GM19438 (cell line): ENCODE data around the gene SYPL1.

Source experiments
- ATAC-seq: cut with Tn5 transposase; IDR thresholded peaks from one replicate; pipeline ENCODE4 v1.9.1; 2021; ENCODE audit warnings: low read depth; ENCODE audit not compliant: unreplicated experiment

SYPL1 gene

DNA sequence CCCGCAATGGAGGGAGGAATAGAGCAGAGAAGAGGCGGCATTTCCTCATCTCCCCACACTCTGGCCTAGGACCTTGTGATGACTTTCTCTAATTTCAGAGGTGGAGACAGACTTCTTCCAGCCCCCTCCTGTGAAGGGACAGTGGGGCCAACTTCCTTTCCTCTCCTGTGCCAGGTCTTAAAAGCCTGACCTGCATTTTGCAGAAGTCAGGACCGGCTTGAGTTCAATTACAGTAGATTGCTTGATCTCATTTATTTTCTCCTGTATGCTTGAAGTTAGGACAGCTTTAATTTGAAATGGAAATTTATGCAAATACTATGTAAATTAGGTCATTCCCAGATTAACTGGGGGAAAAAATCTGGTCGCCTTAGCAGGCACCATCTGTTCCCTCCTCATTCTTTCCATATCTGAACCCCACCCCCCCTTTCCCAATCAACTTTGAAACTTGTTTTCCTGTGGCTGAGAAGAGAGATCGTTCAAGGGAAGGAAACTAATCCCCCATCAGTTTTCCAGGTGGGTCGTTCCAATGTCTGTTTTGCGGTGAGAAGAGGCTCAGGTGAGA is 57.1 kb downstream of the SYPL1 start:
- no peak for ATAC-seq

GRCh38 chr7:106054156-106054910 is 57.8 kb downstream of the SYPL1 start:
- ATAC-seq: no peak

DNA sequence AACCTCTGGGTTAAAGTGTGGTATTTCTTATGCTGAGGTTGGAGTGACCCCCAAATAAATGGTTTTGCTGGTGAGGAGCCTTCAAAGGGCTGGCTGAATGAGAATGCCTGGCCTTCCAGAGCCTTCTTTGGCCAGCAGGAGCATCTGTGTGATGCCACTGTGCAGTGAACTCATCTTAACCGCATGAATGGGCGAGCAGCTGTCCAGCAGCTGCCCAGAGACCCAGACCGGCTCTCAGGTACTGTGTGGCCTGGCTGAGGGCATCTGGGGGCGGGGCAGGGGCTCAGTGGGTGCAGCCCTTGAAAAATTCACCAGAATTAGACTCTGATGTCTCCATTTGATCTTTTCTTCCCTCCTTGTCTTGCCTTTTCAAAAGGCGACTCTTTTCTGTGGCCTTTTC is 59.0 kb downstream of the SYPL1 start:
- ATAC-seq: no peak

DNA sequence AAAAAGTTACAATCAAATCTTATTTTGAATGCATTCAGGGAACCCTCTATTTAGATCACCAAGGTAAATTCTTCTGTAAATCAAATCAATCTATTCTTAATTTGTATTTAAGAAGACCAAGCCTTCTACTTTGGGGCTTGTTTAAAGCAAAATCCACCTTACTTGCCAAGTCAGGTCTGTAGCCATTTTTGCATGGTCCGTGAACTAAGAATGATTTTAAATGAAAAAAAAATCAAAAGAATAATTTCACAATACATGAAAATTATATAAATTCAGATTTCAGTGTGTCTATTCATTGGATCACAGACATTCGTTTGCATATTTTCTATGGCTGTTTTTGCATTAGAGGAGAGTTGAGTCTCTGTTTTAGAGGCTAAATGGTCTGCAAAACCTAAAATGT is 59.4 kb downstream of the SYPL1 start:
- no peak for ATAC-seq

- ATAC-seq: no peak
Measured at GRCh38 chr7:106050746-106051117, 61.4 kb downstream of the SYPL1 start.

- no peak for ATAC-seq
Measured at GRCh38 chr7:106050002-106050745, 61.9 kb downstream of the SYPL1 start.

DNA sequence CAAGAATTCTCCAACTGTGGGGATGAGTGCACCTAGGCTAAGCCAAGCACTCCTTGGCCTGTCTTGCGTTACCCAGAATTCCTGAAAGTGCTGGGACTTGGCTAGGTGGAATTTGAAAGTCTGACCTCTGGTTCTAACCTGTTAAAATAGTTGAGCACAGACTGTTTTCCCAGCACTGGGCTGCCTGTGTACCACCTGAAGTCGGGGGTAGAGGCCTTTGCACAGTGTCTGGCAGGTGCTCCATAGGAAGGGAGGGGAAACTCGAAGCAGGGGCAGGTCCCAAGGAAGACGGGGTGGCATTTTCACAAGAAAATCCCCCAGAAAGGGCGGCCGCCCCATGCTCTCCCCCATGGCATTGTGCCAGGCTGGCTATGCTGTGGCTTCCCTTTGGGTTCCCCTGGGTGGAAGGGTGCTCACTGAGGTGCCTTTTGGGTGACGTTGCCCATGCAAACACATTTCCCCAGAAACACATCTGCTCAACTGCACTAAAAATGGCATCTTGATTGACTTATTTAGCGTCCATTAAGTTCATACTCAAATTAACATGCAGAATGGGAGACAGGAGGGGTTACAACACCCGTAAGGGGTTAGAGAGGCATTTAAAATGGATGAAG is 62.9 kb downstream of the SYPL1 start:
- ATAC-seq: no peak

DNA sequence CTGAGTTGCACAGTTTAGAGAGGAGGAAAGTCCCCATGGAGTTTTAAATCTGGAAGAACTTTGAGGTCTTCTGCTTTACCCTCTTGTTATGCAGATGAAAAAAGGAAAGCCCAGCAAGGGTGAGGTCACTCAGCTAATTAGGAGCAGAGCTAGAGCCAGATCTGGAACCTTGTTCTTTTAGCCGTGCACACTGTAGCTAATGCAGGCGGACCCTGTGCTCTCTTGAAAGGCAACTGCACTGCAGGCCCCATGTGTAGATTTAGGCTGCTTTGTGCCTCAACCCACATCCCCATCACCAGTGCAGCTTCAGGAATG is 63.4 kb downstream of the SYPL1 start:
- ATAC-seq: no peak

- no peak for ATAC-seq
Measured at GRCh38 chr7:106047818-106048705, 64.0 kb downstream of the SYPL1 start.

DNA sequence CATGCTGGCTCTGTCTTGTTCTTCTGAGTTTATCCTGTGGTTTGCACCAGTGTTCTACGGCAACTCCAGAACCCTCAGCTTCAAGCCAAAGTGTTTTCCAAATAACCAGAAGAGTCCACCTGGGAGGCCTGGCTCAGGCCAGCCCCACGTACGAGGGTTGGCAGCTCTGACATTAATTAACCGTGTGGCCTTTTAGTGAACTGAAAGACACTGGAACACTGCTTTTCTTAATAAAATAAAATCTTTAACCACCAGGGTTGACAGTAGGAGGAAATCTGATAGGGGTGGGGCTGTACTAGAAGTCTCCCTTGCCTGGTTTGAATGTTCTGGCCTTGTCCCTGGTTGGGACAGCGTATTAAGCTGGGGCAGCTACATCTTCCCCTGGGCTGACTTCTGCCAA is 64.9 kb downstream of the SYPL1 start:
- ATAC-seq: no peak

DNA sequence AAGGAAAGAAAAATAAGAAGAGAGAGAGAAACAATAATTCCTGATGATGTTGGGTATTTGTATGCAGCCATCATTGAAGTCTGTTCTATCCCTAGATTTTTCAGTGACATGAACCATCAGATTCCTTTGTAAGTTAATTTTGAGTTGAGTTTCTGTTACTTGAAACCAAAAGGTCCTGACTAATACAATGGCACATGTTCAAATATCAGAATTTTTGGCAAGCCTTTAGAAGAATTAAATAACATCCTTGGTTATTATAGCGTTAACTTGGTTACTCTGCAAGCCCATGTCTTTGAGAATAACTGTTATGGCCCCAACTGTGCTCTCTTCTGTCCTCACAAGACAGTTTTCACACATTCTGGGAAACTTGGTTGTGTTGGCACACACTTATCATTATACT is 66.5 kb downstream of the SYPL1 start:
- no peak for ATAC-seq

GRCh38 chr7:106045139-106045538 is 67.0 kb downstream of the SYPL1 start:
- no peak for ATAC-seq

GRCh38 chr7:106042196-106042611 is 69.9 kb downstream of the SYPL1 start:
- ATAC-seq: no peak

DNA sequence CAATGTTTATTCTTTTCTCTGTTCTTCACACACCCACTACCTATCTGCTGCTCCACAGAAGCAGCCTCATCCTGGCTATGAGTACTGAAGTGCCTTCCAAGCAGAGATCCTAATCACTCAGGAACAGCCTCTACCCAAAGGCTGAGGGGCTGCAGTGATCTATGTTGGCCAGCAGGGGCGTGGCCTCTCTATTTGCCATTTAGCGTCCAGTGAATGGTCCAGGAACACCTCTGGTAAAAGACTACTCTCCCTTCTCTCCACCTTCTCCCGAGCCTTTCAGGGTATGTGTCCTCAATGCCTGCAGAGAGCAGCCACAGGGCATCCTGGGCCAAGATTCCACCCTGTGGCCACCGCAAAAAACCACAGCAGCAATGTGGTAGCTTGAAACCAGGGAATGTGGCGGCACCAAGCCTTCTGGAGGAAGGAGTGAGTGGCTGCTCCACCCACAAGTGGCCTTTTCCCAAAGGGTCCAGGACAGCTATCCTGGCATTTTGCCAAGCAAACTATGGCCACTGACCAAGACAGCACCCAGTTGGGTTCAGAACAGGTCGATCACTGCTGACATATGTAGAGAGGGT is 70.9 kb downstream of the SYPL1 start:
- ATAC-seq: no peak
